ENCODE results near the gene ATP5IF1. TPM values are rescaled to one million over a fixed set of nuclear protein-coding genes. Genes with fewer than 3 reads are reported as not detected.

Gene ATP5IF1
- total and polyA plus RNA-seq, 9 of the 15 experiments (the other 6 are each of a cell fraction or from before 2014, with no cell fraction given) = 292 to 1,422 (median 388) TPM

GRCh38 chr1:28200234-28200873, 35.6 kb upstream of the ATP5IF1 start:
- H2AFZ ChIP-seq (ENCODE audit: low read depth, low read length) = no peak overlapping the region
- 94% methylated on average over 6 of the region's 6 CpGs for WGBS (ENCODE audit: insufficient coverage, low coverage, missing lambda C conversion rate)
- no TSS peak for BruUV-seq (replicated peaks)
- no peak overlapping the region for H3K27ac ChIP-seq (ENCODE audit: extremely low read depth, low read depth, low read length)
- DNase-seq (ENCODE audit: extremely low read depth in 1 of 4, low spot score in 3 of 4) (no peak), ATAC-seq (no peak), FAIRE-seq (no peak)
- no peaks in the 10 kb centered on the region for H3K9me3 ChIP-seq (replicated peaks; ENCODE audit: control insufficient read depth, insufficient read depth, low read depth, low read length)
- in situ Hi-C loops (cut with MboI) (no loop called here), intact Hi-C loops (cut with micrococcal nuclease) (no loop called here)
- ChIA-PET CTCF (ENCODE audit: low intra/inter-chr PET ratio) (no interaction called here), POLR2A (interaction anchor here (1.1 kb wide), 1 partner anchor 9 kb away, joined by 3 read pairs; no protein-coding TSS in a partner anchor)
- no peak overlapping the region for H3K4me2 ChIP-seq (ENCODE audit: insufficient read depth, low read length)
- no peaks in the 10 kb centered on the region for H3K79me2 ChIP-seq (ENCODE audit: control insufficient read depth, insufficient read depth, low read length)
- H3K27me3 ChIP-seq (ENCODE audit: control insufficient read depth in 2 of 2, insufficient read depth in 2 of 2, low read length in 2 of 2) = no peaks in the 10 kb centered on the region
- H3K4me3 ChIP-seq = no peak overlapping the region
- no peak overlapping the region for H3K9ac ChIP-seq (ENCODE audit: insufficient read depth in 1 of 2, low read depth in 2 of 2, low read length in 2 of 2)
- peak; percentile 49; the same call in 1 of the 2 replicates for TF ChIP-seq ADNP (tag; IDR thresholded peaks at IDR 0.05)
- TF ChIP-seq RBM34 (IDR thresholded peaks at IDR 0.05; ENCODE audit: borderline replicate concordance, insufficient read depth, low read length) = no peak
- peak; percentile 75 for TF ChIP-seq RBM25 (IDR thresholded peaks at IDR 0.05; ENCODE audit: low read depth, low read length, severe bottlenecking)
- TF ChIP-seq NR2C2 (CRISPR knock-in tag; IDR thresholded peaks at IDR 0.05) = no peak
- TF ChIP-seq NR2C2 (tag; IDR thresholded peaks at IDR 0.05) = no peak
- H4K20me1 ChIP-seq (replicated peaks; ENCODE audit: control insufficient read depth, insufficient read depth, low read length) = no peaks in the 10 kb centered on the region
- H3K9me1 ChIP-seq (ENCODE audit: control insufficient read depth, insufficient read depth, low read length) = no peaks in the 10 kb centered on the region
- H3K36me3 ChIP-seq (ENCODE audit: control insufficient read depth, insufficient read depth, low read length) = peaks cover 72% of the 10 kb centered on the region
- H3K4me1 ChIP-seq (replicated peaks in 1 of 2; ENCODE audit: control insufficient read depth in 2 of 2, insufficient read depth in 2 of 2, low read length in 2 of 2) = peaks cover 10 to 15% of the 10 kb centered on the region in 2 experiments; a peak in 4 of 5 replicates

GRCh38 chr1:28205243-28205642, 30.7 kb upstream of the ATP5IF1 start:
- intact Hi-C loops (cut with micrococcal nuclease) (no loop called here), in situ Hi-C loops (cut with MboI) (no loop called here)
- Histone ChIP-seq H3K79me2 (ENCODE audit: control insufficient read depth, insufficient read depth, low read length) (peaks cover 5% of the 10 kb centered on the region; the same call in 2 of the 3 replicates), H3K27ac (ENCODE audit: extremely low read depth, low read depth, low read length) (no peak overlapping the region), H3K4me3 (no peak overlapping the region), H2AFZ (ENCODE audit: low read depth, low read length) (no peak overlapping the region), H3K9me1 (ENCODE audit: control insufficient read depth, insufficient read depth, low read length) (no peaks in the 10 kb centered on the region), H3K4me1 (replicated peaks in 1 of 2; ENCODE audit: control insufficient read depth in 2 of 2, insufficient read depth in 2 of 2, low read length in 2 of 2) (no peaks in the 10 kb centered on the region), H4K20me1 (replicated peaks; ENCODE audit: control insufficient read depth, insufficient read depth, low read length) (no peaks in the 10 kb centered on the region), H3K36me3 (ENCODE audit: control insufficient read depth, insufficient read depth, low read length) (peaks cover 90% of the 10 kb centered on the region), H3K9ac (ENCODE audit: insufficient read depth in 1 of 2, low read depth in 2 of 2, low read length in 2 of 2) (no peak overlapping the region), H3K27me3 (ENCODE audit: control insufficient read depth in 2 of 2, insufficient read depth in 2 of 2, low read length in 2 of 2) (no peaks in the 10 kb centered on the region), H3K4me2 (ENCODE audit: insufficient read depth, low read length) (no peak overlapping the region), H3K9me3 (replicated peaks; ENCODE audit: control insufficient read depth, insufficient read depth, low read depth, low read length) (no peaks in the 10 kb centered on the region)
- no peak for TF ChIP-seq FOXK1 (CRISPR knock-in tag; IDR thresholded peaks at IDR 0.05; ENCODE audit: borderline replicate concordance)
- POLR2A ChIA-PET = interaction anchor here (1.1 kb wide), 1 partner anchor 116 kb away, joined by 5 read pairs; no protein-coding TSS in a partner anchor
- CTCF ChIA-PET (ENCODE audit: low intra/inter-chr PET ratio) = no interaction called here
- ATAC-seq (no peak), DNase-seq (ENCODE audit: extremely low read depth in 1 of 4, low spot score in 3 of 4) (no peak), FAIRE-seq (no peak)
- WGBS (ENCODE audit: insufficient coverage, low coverage, missing lambda C conversion rate) = 80% methylated on average over 4 of the region's 4 CpGs
- no TSS peak for BruUV-seq (replicated peaks)

Data from K562 (cell line).